HTR-8/SVneo (cell line): Measurements from ENCODE around the gene ACSF3.
A peak's percentile ranks its signal among the peaks of the same experiment; 100 is the strongest.

Source experiments
- DNase-seq: peaks from one replicate; pipeline ENCODE4 v3.0.0; 2011; ENCODE audit warnings: low spot score, mixed read lengths; ENCODE audit not compliant: insufficient read length
- FAIRE-seq: peaks from 2 replicates; lab custom pipeline; 2011; peaks lifted over from hg19 to GRCh38; lab: Jason Lieb, UNC

Gene ACSF3

DNA sequence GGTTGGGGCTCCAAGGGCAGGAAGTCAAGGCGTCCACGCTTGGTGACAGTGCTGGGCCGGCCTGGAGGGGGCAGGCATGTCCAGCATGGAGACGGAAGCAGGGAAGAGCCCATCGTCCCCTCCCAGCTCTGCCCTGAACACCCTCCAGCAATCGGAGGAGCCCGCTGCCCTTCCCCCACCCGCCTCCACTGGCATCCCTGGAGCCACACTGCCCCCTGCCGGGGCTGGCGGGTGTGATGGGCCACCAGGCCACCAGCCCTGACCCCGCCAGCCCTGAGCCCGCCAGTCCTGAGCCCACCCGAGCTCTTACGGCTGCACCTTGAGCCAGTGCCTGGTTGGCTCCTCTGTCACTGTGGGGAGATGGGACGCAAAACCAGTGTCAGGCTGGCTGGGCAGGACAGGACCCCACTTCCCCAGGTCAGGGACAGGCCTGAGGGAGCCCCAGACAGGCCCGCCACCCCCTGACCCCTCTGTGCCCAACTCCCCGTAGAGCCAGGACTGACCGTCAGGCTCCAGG, 73.8 kb downstream of the ACSF3 start:
- FAIRE-seq (no peak), DNase-seq (peak; percentile 79)

- FAIRE-seq (no peak), DNase-seq (no peak)
These were observed 74.9 kb downstream of the ACSF3 start for GRCh38 chr16:89168381-89169189.

DNA sequence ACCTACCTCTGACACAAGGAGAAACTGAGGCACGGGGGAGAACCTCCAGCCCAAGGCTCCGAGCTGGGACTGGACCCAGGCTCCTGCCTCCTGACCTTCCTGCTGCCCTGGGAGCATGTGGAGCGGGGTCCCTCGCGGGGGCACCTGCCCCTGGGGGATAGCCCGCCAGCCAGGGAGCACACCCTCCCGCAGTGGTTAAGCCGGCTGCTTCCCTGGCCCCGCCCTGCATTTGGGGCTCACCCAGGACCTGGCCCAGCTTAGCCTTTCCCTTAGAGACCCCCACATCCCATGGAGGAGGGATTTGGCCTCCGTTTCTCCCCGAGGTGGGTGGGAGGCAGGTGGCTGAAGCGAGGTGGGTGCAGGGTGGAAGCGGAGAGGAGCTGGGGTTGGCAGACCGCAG, 76.1 kb downstream of the ACSF3 start:
- FAIRE-seq (no peak), DNase-seq (no peak)

GRCh38 chr16:89170346-89171215, 76.9 kb downstream of the ACSF3 start:
- no peak for DNase-seq
- no peak for FAIRE-seq

GRCh38 chr16:89171216-89172170, 77.8 kb downstream of the ACSF3 start, which contains the start of gene CDH15:
Gene CDH15 (plus strand): TSS chr16:89171748. CDS start chr16:89171832, 84 bp downstream.
- FAIRE-seq (peak; percentile 26), DNase-seq (peak; percentile 84)

- no peak for FAIRE-seq
- no peak for DNase-seq
These were observed 78.5 kb downstream of the ACSF3 start for GRCh38 chr16:89172171-89172527.

DNA sequence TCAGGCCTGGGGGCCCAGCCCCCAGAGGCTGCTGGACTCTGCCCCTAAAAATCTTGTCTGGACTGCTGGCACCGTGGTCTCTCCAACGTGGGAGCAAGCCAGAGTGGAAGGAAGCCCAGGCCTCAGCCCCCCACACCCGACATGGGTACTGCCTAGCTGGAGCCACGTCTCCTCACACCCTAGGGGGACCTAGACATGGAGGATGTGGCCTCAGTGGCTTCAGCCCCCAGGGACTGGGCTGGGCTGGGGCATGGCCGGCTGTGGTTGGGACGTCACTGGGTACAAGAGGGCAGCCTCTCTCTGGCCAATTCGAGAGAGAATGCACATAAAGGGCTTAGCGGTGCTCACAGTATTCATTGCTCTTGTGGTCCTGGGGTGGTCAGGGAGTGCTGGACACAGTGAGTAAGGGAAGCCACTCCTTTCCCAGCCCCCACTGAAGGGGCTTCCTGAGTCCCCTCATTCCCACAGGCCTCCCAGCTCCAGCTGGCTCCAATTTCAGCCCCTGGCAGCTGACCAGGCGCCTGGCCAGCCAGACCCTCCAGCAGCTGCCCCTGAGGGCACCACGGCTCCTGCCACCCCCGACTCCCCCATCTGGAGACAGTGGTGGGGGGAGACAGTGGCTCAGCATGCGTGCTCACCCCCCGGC, 79.0 kb downstream of the ACSF3 start:
- FAIRE-seq (no peak), DNase-seq (no peak)

GRCh38 chr16:89173174-89173921, 79.7 kb downstream of the ACSF3 start:
- FAIRE-seq (no peak), DNase-seq (no peak)

DNA sequence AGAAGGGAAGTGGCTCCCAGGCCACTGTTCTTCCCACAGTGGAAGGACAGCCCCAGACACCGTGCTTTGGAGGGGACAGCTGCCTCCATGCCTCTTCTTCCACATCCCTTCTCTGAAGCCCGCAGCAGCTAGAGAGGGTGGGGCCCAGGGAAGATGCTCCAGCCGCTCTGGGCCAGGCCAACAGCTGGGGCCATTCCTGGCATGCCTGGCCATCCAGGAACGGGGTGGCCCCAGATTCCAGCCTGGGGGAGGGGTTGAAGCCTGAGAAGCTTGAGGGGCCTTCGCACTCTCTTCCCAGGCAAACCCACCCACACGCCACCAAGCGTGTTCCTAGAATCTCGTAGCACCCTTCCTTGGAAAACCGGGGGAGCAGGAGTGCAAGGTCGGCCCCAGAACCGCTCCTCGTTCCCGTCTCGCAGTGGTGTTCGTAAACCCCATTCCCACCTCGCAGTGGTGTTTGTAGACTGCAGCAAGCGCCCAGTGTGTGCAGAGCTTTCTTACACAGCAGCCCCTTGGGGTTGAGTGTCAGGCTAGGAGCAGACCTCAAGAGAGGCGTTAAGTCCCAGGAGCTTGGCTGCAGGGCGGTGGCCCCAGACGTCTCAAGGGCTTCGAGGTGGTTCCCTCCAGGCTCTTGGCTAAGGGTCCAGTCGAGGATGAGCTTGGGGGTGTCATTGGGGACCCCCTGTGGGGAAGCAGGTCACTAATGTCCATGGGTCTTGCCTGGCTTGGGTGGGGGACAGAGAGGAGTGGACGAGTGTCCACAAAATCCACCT, 80.6 kb downstream of the ACSF3 start:
- no peak for DNase-seq
- no peak for FAIRE-seq

GRCh38 chr16:89174877-89175276, 81.2 kb downstream of the ACSF3 start:
- no peak for FAIRE-seq
- no peak for DNase-seq

- DNase-seq (no peak), FAIRE-seq (no peak)
These were observed 81.9 kb downstream of the ACSF3 start for GRCh38 chr16:89175280-89176146.

GRCh38 chr16:89176147-89176690, 82.6 kb downstream of the ACSF3 start:
- no peak for DNase-seq
- FAIRE-seq, result no peak

DNA sequence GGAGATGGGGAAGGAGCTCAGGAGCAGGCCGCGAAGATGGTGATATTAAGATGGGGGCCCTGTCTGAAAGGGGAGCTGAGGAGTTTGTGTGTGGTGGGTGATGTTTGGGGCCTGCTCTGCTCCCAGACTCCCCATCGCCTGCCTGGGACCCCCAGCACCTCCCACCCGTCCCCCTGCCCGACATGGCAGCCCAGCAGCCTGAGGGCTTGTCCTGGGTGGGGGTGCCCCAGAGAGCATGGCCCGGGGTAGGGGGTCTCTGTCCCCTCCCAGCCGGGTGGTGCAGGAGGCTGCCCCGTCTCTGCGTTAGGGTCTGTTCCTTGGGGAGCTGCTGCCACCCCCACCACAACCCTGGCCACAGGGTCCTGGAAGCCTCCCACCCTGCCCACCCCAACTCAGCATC, 83.1 kb downstream of the ACSF3 start:
- FAIRE-seq (no peak), DNase-seq (no peak)

- no peak for DNase-seq
- no peak for FAIRE-seq
These were observed 83.8 kb downstream of the ACSF3 start for GRCh38 chr16:89177501-89177900.

DNA sequence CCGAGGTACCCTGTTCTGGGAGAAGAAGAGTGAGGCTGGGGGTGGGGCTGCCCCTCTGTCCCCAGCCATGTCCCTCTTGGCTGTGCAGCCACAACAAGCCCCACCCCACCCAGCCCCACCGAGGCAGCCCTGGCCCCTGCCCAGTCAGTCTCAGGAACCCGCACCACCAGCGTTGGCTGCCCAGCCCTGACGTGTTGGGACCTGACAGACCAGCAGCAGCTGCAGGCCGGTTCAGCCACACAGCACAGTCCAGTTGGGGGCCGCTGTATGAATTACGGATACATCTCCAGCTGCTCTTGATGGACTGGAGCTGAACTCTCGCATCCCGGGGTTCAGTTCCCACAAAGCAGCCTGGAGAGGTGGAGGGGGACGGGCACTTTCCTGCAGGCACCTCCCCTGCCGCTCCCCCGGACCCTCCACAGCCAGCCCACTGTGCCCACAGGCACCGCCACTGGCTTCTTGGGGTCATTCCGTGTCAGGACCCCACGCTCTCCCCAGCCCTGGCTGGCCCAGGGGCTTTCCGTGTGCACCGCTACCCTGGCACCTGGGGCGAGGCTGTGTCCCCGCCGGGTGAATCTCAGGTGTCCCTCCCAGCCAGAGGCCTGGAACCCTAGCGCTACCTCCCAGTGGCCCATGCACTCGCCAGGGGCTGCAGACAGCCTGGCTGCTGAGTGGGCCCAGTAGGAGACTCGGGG, 84.9 kb downstream of the ACSF3 start:
- DNase-seq (no peak), FAIRE-seq (no peak)

DNA sequence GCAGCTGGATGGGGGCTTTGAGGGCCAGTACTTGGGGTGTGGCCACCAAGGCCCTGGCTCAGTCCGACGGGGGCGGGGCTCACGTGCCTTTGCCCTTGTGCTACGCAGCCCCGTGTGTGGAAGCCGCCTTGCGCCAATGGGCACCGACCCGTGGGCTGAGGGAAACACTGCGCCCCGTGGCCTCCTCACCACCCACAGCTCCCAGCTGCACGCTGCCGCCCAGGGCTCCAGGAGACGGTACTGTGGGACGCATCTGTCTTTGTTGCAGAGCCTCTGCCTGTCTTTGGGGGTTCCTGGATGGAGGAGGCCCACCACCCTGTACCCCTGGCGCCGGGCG, 85.5 kb downstream of the ACSF3 start:
- no peak for FAIRE-seq
- DNase-seq, result no peak
